ENCODE measurements around the gene COL18A1.

Gene COL18A1

DNA sequence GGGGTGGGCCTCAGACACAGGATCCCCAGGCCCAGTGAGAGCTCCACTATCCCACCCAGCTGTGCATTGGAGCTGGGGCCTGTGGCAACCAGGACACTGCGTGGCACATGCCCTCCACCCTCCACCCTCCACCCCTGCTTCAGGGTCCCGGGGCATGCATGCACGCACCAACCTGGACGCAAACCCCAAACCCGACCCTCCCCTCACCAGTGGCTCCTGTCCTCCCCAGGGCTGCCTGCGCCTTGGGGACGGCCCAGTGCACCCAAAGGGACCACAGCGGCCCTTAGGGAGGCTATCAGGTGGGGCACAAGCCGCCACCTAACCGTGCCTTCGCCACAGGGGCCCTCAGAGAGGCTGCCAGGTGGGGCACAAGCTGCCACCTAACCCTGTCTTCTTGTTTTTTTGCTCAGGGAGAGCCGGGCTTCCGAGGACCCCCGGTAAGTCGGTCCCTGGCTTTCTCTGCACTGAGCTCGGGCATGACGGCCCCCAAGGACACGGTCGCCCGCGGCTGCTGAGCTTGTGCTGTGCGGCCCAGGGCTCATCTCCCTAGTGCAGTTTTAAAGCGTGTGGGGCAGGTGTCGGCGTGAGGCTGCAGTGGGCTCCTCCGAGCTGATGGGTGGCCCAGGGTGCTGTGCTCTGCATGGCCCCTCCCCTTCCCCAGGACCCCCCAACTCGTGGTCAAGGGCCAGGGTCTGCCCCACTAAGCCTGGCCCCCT, 89.3 kb downstream of the COL18A1 start:
- TF ChIP-seq ZFP3 (CRISPR knock-in tag; IDR thresholded peaks at IDR 0.05) (no peak), SNAI2 (CRISPR knock-in tag; IDR thresholded peaks at IDR 0.05) (no peak), TOX (CRISPR knock-in tag; IDR thresholded peaks at IDR 0.05; ENCODE audit: borderline replicate concordance) (no peak), ESRRG (CRISPR knock-in tag; IDR thresholded peaks at IDR 0.05) (no peak), POU6F1 (CRISPR knock-in tag; IDR thresholded peaks at IDR 0.05; ENCODE audit: borderline replicate concordance, low read depth) (no peak), ZC3H10 (CRISPR knock-in tag; IDR thresholded peaks at IDR 0.05) (no peak), OSR1 (CRISPR knock-in tag; IDR thresholded peaks at IDR 0.05) (no peak), BACH2 (CRISPR knock-in tag; IDR thresholded peaks at IDR 0.05; ENCODE audit: borderline replicate concordance) (no peak), PPARA (CRISPR knock-in tag; IDR thresholded peaks at IDR 0.05; ENCODE audit: borderline replicate concordance) (no peak), ARNTL (CRISPR knock-in tag; IDR thresholded peaks at IDR 0.05; ENCODE audit: borderline replicate concordance, low read depth) (no peak)

GRCh38 chr21:45494851-45495680, 90.1 kb downstream of the COL18A1 start:
- TF ChIP-seq PPARA (CRISPR knock-in tag; IDR thresholded peaks at IDR 0.05; ENCODE audit: borderline replicate concordance) (no peak), SNAI2 (CRISPR knock-in tag; IDR thresholded peaks at IDR 0.05) (no peak), PATZ1 (CRISPR knock-in tag; IDR thresholded peaks at IDR 0.05; ENCODE audit: borderline replicate concordance) (no peak), POU6F1 (CRISPR knock-in tag; IDR thresholded peaks at IDR 0.05; ENCODE audit: borderline replicate concordance, low read depth) (no peak), TOX (CRISPR knock-in tag; IDR thresholded peaks at IDR 0.05; ENCODE audit: borderline replicate concordance) (no peak), TCF4 (CRISPR knock-in tag; IDR thresholded peaks at IDR 0.05; ENCODE audit: borderline replicate concordance) (no peak), GLIS3 (CRISPR knock-in tag; IDR thresholded peaks at IDR 0.05) (no peak), TSHZ2 (CRISPR knock-in tag; IDR thresholded peaks at IDR 0.05) (no peak), OSR1 (CRISPR knock-in tag; IDR thresholded peaks at IDR 0.05) (no peak), ZNF8 (CRISPR knock-in tag; IDR thresholded peaks at IDR 0.05) (no peak)
- TF ChIP-seq, protein P1, sequence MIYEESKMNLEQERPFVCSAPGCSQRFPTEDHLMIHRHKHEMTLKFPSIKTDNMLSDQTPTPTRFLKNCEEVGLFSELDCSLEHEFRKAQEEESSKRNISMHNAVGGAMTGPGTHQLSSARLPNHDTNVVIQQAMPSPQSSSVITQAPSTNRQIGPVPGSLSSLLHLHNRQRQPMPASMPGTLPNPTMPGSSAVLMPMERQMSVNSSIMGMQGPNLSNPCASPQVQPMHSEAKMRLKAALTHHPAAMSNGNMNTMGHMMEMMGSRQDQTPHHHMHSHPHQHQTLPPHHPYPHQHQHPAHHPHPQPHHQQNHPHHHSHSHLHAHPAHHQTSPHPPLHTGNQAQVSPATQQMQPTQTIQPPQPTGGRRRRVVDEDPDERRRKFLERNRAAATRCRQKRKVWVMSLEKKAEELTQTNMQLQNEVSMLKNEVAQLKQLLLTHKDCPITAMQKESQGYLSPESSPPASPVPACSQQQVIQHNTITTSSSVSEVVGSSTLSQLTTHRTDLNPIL (CRISPR knock-in tag; IDR thresholded peaks at IDR 0.05; ENCODE audit: low read depth) = no peak
- TF ChIP-seq, protein P2, sequence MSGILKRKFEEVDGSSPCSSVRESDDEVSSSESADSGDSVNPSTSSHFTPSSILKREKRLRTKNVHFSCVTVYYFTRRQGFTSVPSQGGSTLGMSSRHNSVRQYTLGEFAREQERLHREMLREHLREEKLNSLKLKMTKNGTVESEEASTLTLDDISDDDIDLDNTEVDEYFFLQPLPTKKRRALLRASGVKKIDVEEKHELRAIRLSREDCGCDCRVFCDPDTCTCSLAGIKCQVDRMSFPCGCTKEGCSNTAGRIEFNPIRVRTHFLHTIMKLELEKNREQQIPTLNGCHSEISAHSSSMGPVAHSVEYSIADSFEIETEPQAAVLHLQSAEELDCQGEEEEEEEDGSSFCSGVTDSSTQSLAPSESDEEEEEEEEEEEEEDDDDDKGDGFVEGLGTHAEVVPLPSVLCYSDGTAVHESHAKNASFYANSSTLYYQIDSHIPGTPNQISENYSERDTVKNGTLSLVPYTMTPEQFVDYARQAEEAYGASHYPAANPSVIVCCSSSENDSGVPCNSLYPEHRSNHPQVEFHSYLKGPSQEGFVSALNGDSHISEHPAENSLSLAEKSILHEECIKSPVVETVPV (CRISPR knock-in tag; IDR thresholded peaks at IDR 0.05) = no peak
- no peak for ATAC-seq

More for the DNA sequence above, 89.3 kb downstream of the COL18A1 start:
- no peak for ATAC-seq
